ENCODE measurements around the gene NPHP4. TPM values are rescaled to one million over a fixed set of nuclear protein-coding genes. Genes with fewer than 3 reads are reported as not detected.

Gene NPHP4
- total RNA-seq, 4 donors from 2014 or later = 6.7 to 19.9 (median 10.5) TPM

DNA sequence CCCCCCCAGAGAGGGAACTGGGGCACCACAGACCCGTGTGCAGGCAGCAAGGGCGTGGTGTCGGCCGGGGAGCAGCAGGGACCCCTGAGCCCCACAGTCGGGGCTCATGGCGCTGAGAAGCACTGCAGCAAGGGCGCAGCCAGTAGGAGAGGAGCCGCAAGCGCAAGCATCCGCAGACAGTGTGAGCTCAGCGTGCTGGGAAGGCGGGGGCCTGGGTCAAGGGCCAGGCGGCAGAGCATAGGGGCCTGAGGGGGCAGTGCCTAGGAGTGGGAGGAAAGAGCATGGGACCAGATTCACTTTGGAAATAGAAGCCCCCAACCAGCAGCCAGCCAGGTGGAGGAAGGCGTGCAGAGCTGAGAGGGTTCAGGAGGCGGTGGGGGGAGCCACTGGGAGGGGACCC is 46.8 kb upstream of the NPHP4 start:
- Histone ChIP-seq H3K27ac (no peak overlapping the region), H3K9me3 (no peaks in the 10 kb centered on the region), H3K4me1 (no peaks in the 10 kb centered on the region), H3K27me3 (no peaks in the 10 kb centered on the region), H3K36me3 (no peaks in the 10 kb centered on the region), H3K4me3 (no peak overlapping the region)
- DNase-seq = no peak
- intact Hi-C loops (cut with DNase I; ENCODE audit: low total_unique reads) (no loop called here), in situ Hi-C loops (cut with MboI; ENCODE audit: low pct_ligation_motif_present in 1 of 4, low pct_unique_long_range_greater_than_20kb in 1 of 4, low sequenced_read_pairs in 3 of 4) (loop anchor here in 2 of 4 donors (25.0 kb wide), 1 partner anchor 298 kb away; no protein-coding TSS in a partner anchor)
- TF ChIP-seq POLR2AphosphoS5 (IDR thresholded peaks at IDR 0.05) = no peak
- TF ChIP-seq CTCF (IDR thresholded peaks at IDR 0.05) = no peak
- TF ChIP-seq POLR2A (IDR thresholded peaks at IDR 0.05) = no peak
- TF ChIP-seq EP300 (IDR thresholded peaks at IDR 0.05; ENCODE audit: low read depth) = no peak
- 83 to 88% methylated on average over 1 to 15 of the region's 15 CpGs for WGBS, 2 donors (ENCODE audit: low coverage in 1 of 2)

DNA sequence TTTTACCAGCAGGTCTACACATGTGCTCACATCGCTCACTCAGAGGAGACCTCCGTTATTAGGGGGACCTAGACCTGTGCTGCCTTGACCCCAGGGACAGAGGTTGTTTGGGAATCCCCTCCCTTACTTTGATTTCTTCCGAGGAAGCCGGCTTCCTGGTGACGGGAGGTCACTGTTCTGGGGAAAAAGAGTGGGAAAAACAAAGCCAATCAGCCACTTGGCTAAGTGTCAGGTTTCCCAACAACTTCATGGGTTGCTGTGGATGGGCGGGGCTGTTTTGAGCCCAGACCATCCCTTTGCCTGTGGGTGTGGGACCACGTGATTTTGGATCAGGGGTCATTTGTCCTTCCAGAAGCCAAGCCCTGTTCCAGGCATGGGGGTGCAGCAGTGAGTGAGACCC is 46.4 kb upstream of the NPHP4 start:
- no peaks in the 10 kb centered on the region for H3K4me1 ChIP-seq
- H3K4me3 ChIP-seq = no peak overlapping the region
- no peaks in the 10 kb centered on the region for H3K9me3 ChIP-seq
- WGBS, 2 donors (ENCODE audit: low coverage in 1 of 2) = 80% methylated on average over 1 to 7 of the region's 7 CpGs
- intact Hi-C loops (cut with DNase I; ENCODE audit: low total_unique reads) (no loop called here), in situ Hi-C loops (cut with MboI; ENCODE audit: low pct_ligation_motif_present in 1 of 4, low pct_unique_long_range_greater_than_20kb in 1 of 4, low sequenced_read_pairs in 3 of 4) (loop anchor here in 2 of 4 donors (25.0 kb wide), 1 partner anchor 299 kb away; no protein-coding TSS in a partner anchor)
- no peaks in the 10 kb centered on the region for H3K36me3 ChIP-seq
- no peak overlapping the region for H3K27ac ChIP-seq
- no peak for DNase-seq
- no peak for TF ChIP-seq EP300 (IDR thresholded peaks at IDR 0.05; ENCODE audit: low read depth)
- TF ChIP-seq CTCF (IDR thresholded peaks at IDR 0.05) = no peak
- no peak for TF ChIP-seq POLR2AphosphoS5 (IDR thresholded peaks at IDR 0.05)
- no peak for TF ChIP-seq POLR2A (IDR thresholded peaks at IDR 0.05)
- H3K27me3 ChIP-seq = no peaks in the 10 kb centered on the region

GRCh38 chr1:6037338-6037762 is 45.1 kb upstream of the NPHP4 start:
- TF ChIP-seq POLR2AphosphoS5 (IDR thresholded peaks at IDR 0.05) (no peak), CTCF (IDR thresholded peaks at IDR 0.05) (no peak), POLR2A (IDR thresholded peaks at IDR 0.05) (no peak), EP300 (IDR thresholded peaks at IDR 0.05; ENCODE audit: low read depth) (no peak)
- Histone ChIP-seq H3K4me1 (no peaks in the 10 kb centered on the region), H3K27ac (no peak overlapping the region), H3K36me3 (no peaks in the 10 kb centered on the region), H3K9me3 (no peaks in the 10 kb centered on the region), H3K27me3 (no peaks in the 10 kb centered on the region), H3K4me3 (no peak overlapping the region)
- intact Hi-C loops (cut with DNase I; ENCODE audit: low total_unique reads) = no loop called here
- 20 to 43% methylated on average over 1 to 8 of the region's 9 CpGs for WGBS, 2 donors (ENCODE audit: low coverage in 1 of 2)
- no peak for DNase-seq
- in situ Hi-C loops (cut with MboI; ENCODE audit: low pct_ligation_motif_present in 1 of 4, low pct_unique_long_range_greater_than_20kb in 1 of 4, low sequenced_read_pairs in 3 of 4) = loop anchor here in 2 of 4 donors (25.0 kb wide), 1 partner anchor 300 kb away; no protein-coding TSS in a partner anchor

- DNase-seq = no peak
- Histone ChIP-seq H3K9me3 (no peaks in the 10 kb centered on the region), H3K27me3 (no peaks in the 10 kb centered on the region), H3K27ac (no peak overlapping the region), H3K4me3 (no peak overlapping the region), H3K4me1 (no peaks in the 10 kb centered on the region), H3K36me3 (no peaks in the 10 kb centered on the region)
- WGBS, 2 donors (ENCODE audit: low coverage in 1 of 2) = 75 to 100% methylated on average over 4 to 12 of the region's 12 CpGs
- TF ChIP-seq POLR2AphosphoS5 (IDR thresholded peaks at IDR 0.05) (no peak), POLR2A (IDR thresholded peaks at IDR 0.05) (no peak), EP300 (IDR thresholded peaks at IDR 0.05; ENCODE audit: low read depth) (no peak), CTCF (IDR thresholded peaks at IDR 0.05) (no peak)
- intact Hi-C loops (cut with DNase I; ENCODE audit: low total_unique reads) = no loop called here
- in situ Hi-C loops (cut with MboI; ENCODE audit: low pct_ligation_motif_present in 1 of 4, low pct_unique_long_range_greater_than_20kb in 1 of 4, low sequenced_read_pairs in 3 of 4) = loop anchor here in 2 of 4 donors (25.0 kb wide), 1 partner anchor 302 kb away; no protein-coding TSS in a partner anchor
Measured at GRCh38 chr1:6035719-6036118, 43.5 kb upstream of the NPHP4 start.

All from transverse colon (tissue), 4 donors.